Activated CD4-positive, alpha-beta T cell treated with anti-CD3 and anti-CD28 coated beads, Interleukin-2, Interleukin-4, amounts not matched to agents 100 ng/mL and 50 ng/mL, durations not matched to agents 16 hours and 8 hours (primary cell): ENCODE data around the gene VNN1.

Source experiments
- DNase-seq: peaks from one replicate; pipeline ENCODE4 v3.0.0-alpha.2; 2020; ENCODE audit warnings: low spot score

VNN1 gene, protein sequence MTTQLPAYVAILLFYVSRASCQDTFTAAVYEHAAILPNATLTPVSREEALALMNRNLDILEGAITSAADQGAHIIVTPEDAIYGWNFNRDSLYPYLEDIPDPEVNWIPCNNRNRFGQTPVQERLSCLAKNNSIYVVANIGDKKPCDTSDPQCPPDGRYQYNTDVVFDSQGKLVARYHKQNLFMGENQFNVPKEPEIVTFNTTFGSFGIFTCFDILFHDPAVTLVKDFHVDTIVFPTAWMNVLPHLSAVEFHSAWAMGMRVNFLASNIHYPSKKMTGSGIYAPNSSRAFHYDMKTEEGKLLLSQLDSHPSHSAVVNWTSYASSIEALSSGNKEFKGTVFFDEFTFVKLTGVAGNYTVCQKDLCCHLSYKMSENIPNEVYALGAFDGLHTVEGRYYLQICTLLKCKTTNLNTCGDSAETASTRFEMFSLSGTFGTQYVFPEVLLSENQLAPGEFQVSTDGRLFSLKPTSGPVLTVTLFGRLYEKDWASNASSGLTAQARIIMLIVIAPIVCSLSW

DNA sequence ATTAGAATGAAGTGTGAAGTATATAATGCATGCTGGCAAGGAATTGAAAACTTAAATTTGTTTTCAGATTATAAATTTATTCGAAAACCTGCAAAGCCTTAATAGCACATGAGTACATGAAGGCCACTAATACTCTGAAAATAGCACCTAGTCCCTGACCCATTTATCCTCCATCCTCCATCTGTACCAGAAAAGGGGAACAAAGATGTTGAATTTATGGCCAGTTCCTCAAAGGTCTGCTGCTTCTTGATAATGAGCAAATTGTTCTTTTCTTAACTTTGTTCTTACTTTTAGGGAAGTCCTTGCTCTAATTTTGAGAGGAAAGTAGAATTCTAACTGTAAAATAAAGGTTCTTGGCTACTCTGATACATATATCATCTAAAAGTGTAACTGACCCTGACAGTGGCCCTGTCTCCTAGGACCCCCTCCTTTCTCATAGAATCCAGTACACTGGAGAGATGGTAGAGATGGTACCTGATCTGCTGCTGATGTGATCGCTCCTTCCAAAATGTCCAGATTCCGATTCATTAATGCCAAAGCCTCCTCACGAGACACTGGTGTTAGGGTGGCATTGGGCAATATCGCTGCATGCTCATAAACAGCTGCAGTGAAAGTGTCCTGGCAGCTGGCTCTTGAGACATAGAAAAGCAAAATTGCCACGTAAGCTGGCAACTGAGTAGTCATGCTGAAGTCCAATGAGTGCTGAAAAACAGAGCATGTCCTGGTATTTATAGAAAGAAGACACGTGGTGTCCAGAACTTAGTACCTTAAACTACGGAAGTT, at the start of gene VNN1:
Gene VNN1, minus strand, starts transcription at position 704 of the 783 bp plus-strand sequence. Its CDS starts 20 bp downstream, at position 684.
- DNase-seq, result no peak

- DNase-seq, result peak; percentile 58
These were observed 49.4 kb upstream of the VNN1 start for GRCh38 chr6:132763269-132763668.

GRCh38 chr6:132760256-132760655, 46.4 kb upstream of the VNN1 start:
- no peak for DNase-seq

DNA sequence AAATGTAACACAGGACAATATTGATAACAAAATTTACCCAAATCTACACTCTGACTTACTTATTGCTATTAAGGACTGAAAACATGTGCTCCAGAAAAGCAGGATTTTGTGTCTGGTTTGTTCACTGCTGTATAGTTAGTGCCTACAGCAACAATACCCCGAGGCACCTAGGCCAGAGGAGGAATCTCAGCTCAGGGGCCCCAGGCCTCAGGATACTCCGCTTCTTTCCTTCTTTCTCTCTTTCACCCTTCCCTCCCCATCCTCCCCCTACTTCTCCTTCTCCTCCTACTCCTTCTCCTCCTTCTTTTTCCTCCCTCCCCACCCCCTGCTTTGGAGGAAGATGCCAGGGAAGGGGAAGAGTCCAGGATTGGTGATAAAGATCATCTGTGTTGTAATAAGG, 44.8 kb upstream of the VNN1 start:
- DNase-seq, result no peak

GRCh38 chr6:132752255-132752654, 38.4 kb upstream of the VNN1 start:
- DNase-seq, result no peak

- no peak for DNase-seq
These were observed 38.0 kb upstream of the VNN1 start for GRCh38 chr6:132751828-132752227.

DNA sequence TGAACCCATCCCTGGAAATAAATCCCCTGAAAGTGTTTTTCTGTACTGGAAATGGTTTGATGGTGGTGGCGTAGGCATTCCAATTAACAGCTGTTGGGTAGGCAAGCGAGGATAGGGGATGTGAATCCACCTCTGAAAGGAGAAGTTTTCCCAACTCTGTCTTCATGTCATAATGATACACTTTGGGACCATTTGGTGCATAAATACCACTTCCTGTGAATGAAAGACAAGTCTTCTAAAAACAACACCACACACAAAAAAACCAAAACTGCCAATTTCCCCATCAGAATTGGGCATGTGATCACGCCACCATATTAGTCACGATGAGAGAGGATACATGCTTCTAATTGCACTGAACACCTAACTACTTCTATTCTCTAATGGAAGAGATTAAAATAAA, 37.5 kb upstream of the VNN1 start:
- peak; percentile 34 for DNase-seq

DNA sequence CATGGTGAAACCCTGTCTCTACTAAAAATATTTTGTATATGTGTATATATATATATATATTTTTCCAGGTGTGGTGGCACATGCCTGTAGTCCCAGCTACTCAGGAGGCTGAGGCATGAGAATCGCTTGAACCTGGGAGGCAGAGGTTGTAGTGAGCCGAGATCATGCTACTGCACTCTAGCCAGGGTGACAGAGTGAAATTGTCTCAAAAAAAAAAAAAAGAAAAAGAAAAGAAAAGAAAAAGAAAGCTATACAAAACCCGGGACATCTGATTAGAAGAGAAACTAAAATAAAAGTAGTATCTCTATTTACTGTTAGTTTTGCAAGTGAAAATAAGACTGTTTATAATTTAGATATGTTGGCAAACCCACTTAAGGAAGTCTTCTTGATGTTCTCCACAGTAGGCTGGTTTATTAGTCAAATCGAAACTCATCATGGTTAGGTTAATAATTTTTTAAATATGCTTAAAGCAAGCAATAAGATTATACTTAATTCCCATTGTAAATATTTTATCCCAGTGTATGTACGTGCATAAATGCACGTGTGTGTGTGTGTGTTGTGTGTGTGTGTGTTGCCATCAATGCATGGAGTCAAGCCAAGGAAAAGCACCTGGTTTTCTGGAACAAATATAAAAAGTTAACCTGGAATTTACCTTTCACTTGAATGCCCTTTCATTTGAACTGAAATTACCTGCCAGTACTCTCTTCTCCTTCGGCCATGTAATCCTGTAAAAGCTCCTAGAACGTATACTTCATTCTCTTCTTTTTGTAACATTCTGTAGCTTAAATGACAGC, 36.8 kb upstream of the VNN1 start:
- DNase-seq, result peak; percentile 30

DNA sequence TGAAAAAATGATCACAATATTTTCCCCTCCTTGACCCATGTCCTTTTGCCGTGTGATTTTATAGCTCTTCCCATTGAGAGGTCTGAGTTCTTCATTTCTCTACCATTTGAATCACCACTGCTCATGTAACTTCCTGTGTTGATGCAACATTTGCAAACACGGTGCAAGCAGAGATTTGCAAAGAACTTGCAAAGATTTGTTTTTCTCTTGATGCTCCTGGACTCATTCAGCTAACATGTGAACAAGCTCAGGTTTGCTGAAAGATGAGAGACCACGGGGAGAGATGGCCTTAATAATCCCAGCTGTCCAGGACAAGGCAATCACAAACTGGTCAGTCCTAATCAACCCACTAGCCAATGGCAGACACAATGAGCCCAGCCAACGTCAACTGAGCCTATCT, 35.3 kb upstream of the VNN1 start:
- DNase-seq, result peak; percentile 50

GRCh38 chr6:132748446-132748845, 34.6 kb upstream of the VNN1 start:
- no peak for DNase-seq

DNA sequence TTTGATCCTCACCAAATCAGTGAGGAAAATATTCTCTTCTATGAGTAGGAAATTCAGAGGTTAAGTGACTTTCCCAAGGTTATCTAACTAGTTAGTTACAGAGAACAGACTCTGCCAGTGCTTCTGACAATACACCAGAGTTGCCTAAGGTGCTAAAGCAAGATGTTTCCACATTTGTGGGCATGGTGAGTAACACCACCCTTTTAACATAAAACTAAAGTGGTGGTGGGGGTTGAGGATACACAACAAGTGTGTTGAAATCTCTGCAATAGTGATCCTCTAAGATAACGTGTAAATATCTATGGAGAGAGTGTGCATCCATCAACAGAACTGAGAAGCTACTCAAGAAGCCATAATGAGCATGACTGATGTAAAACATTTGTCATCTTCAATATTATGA, 32.2 kb upstream of the VNN1 start:
- DNase-seq, result no peak

GRCh38 chr6:132742495-132742894, 28.6 kb upstream of the VNN1 start:
- DNase-seq, result no peak

- no peak for DNase-seq
These were observed 27.4 kb upstream of the VNN1 start for GRCh38 chr6:132741281-132741680.

- peak; percentile 48 for DNase-seq
These were observed 22.4 kb upstream of the VNN1 start for GRCh38 chr6:132736239-132736638.

DNA sequence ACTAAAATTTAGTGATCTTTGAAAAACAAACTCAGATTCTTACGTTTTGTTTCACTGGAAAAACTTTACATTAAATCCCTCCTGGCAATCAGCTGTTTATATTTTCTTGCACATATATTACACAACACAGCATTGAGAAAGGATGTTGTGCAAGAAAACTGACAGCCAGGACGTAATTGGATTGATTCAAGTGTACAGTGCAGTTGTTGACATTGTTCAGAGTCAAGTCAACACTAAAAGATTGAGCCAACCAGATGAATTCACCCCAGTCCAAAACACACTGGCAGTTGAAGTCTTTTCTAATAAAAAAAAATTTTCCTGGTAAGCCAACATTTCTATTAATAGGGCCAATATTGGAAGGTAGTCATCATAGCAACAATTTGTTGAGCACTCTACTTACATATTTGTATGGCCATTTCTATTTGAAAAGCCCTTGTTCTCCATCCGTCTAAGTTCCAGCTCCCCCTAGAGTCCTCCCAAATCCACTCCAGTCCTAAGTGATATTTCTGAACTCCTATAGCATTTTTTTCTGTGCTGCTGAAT, 20.9 kb upstream of the VNN1 start:
- peak; percentile 9 for DNase-seq

GRCh38 chr6:132733814-132734213, 20.0 kb upstream of the VNN1 start:
- no peak for DNase-seq

DNA sequence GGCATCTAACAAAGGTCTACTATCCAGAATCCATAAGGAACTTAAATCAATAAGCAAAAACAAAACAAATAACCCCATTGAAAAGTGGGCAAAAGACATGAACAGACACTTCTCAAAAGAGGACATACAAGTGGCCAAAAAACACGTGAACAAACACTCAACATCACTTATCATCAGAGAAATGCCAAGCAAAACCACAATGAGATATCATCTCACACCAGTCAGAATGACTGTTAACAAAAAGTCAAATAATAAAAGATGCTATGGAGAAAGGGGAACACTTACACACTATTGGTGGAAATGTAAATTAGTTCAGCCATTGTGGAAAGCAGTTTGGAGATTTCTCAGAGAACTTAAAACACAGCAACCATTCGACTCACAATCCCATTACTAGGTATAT, 19.4 kb upstream of the VNN1 start:
- peak; percentile 16 for DNase-seq

GRCh38 chr6:132731086-132731485, 17.2 kb upstream of the VNN1 start:
- no peak for DNase-seq

GRCh38 chr6:132730560-132730959, 16.7 kb upstream of the VNN1 start:
- no peak for DNase-seq

- no peak for DNase-seq
These were observed 14.8 kb upstream of the VNN1 start for GRCh38 chr6:132728616-132729015.

DNA sequence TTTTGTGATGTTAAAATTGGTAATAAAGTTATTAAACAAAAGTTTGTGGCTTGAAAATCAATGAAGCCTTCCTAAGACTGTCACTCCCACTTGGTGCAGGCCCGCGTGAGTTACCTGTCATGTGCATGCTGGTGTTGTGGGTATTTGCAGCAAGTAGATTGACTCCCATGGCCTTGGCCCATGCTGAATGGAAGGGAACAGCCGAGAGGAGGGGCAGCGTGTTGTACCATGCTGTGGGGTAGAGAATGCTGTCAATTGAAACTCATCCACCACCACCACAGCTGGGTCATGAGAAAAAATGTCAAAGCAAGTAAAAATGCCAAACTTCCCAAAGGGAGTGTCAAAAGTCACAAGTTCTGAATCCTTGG, 12.7 kb upstream of the VNN1 start:
- DNase-seq, result peak; percentile 9
